ENCODE data around the gene RRP1B. TPM values are rescaled to one million over a fixed set of nuclear protein-coding genes. Genes with fewer than 3 reads are reported as not detected.

Gene RRP1B
- total and polyA plus RNA-seq, 2 donors, result 18.4 to 20.1 TPM

DNA sequence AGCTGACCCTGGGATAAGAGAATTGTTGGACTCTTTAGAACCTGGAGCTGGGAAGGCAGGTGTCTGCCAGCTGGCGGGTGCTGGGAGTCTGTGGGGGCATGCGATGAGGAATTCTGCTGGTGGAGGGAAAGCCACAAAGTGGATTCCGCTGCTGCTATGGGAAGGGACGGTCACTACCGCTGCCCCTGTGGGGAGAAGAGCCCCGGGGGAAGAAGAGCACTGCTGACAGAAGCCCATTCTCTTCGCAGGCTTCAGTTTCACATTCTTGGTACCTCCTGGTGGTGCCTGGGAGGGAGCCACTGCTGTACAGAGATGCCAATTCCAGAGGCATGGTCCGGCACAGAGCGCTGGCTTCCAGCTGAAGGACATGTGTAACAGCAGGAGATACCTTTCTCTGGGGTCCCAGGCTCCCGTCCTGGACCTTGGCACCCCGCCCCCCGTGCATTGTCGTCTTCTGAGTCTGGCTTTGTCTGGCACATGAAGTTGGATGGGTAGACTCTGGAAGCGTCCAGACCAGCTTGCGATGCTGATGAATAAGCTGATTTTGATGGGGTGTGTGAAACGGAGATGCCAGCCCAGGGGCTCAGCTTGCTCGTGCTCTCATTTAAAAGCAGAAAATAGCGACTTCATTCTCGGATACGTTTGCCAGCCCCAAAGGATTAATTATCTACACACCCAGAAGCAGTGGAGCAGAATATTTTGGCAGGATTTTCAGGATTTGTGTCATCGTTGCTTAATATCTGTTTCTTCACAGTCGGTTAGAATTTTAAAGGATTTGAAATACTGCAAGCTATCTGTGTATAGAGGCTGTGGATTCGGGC is 72.7 kb downstream of the RRP1B start:
- H3K27me3 ChIP-seq (ENCODE audit: control insufficient read depth in 2 of 2, insufficient read depth in 1 of 2, low read length in 1 of 2), result peaks cover 5 to 44% of the 10 kb centered on the region in 2 donors
- 93% methylated on average over 23 of the region's 23 CpGs for WGBS
- peak overlapping the region in 1 of 2 donors; percentile 74 for H3K27ac ChIP-seq (ENCODE audit: low read depth in 1 of 2, low read length in 1 of 2)
- H3K4me1 ChIP-seq (ENCODE audit: control insufficient read depth in 2 of 2, insufficient read depth in 2 of 2, low read length in 2 of 2), result peaks cover 32 to 63% of the 10 kb centered on the region in 2 donors
- H3K9me3 ChIP-seq (ENCODE audit: control insufficient read depth in 2 of 2, insufficient read depth in 1 of 2, low read length in 1 of 2), result no peaks in the 10 kb centered on the region
- no peak overlapping the region for H3K4me3 ChIP-seq (ENCODE audit: low read length in 2 of 2)
- H3K36me3 ChIP-seq (ENCODE audit: control insufficient read depth in 2 of 2, insufficient read depth in 2 of 2, low read length in 1 of 2), result no peaks in the 10 kb centered on the region
- DNase-seq (ENCODE audit: low read depth in 6 of 9, low spot score in 9 of 9), result no peak

DNA sequence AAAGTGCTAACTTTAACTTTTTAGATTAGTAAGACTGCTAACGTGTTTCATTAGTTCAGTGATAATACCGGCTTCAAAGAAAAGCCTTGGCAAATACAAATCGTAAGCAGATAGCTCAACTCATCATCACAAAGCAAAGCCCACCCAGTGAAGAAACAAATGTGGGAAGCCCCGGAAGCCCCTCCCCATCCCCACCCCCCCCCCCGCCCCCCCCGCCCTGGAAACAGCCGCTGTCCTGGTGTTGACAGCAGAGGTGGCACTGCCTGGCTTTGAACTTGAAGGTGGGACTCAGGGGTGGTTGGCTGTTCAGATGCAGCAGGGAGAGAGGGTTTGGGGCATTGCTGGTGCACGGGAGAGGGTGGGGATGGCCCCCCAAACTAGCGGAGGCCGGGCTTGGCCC is 73.7 kb downstream of the RRP1B start:
- peak overlapping the region in 1 of 2 donors; percentile 32 for H3K27ac ChIP-seq (ENCODE audit: low read depth in 1 of 2, low read length in 1 of 2)
- H3K9me3 ChIP-seq (ENCODE audit: control insufficient read depth in 2 of 2, insufficient read depth in 1 of 2, low read length in 1 of 2), result no peaks in the 10 kb centered on the region
- no peaks in the 10 kb centered on the region for H3K36me3 ChIP-seq (ENCODE audit: control insufficient read depth in 2 of 2, insufficient read depth in 2 of 2, low read length in 1 of 2)
- WGBS, result 51% methylated on average over 10 of the region's 10 CpGs
- peaks cover 5 to 35% of the 10 kb centered on the region in 2 donors for H3K27me3 ChIP-seq (ENCODE audit: control insufficient read depth in 2 of 2, insufficient read depth in 1 of 2, low read length in 1 of 2)
- peaks cover 32 to 54% of the 10 kb centered on the region in 2 donors for H3K4me1 ChIP-seq (ENCODE audit: control insufficient read depth in 2 of 2, insufficient read depth in 2 of 2, low read length in 2 of 2)
- DNase-seq (ENCODE audit: low read depth in 6 of 9, low spot score in 9 of 9), result peak in 1 of 9 donors; percentile 44
- no peak overlapping the region for H3K4me3 ChIP-seq (ENCODE audit: low read length in 2 of 2)

DNA sequence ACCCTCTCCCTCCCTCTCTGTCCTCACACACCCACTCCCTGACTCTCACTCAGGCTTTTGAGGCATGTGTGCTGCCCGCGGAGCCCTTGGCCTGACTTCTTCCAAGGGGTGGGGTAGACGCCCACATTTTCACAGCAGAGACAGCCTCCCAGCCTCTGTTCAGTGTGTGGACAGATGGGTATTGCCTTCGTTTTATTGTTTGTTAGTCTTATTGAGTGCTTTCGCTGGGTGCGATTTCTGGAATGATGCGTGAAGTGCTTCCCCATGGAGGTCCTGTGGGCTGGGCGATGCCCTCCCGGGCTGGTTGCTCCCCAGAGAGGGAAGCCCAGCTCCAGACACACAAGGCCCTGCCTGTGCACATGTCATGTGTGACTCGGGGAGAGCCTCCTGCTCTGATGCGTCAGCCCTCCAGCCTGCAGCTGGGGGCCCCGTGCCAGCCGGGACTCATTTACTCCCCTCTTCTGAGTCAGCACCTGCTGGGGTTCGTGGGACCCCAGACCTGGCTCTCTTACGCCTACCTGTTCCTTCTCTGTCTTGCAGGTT is 74.2 kb downstream of the RRP1B start:
- Histone ChIP-seq H3K4me3 (ENCODE audit: low read length in 2 of 2) (no peak overlapping the region), H3K9me3 (ENCODE audit: control insufficient read depth in 2 of 2, insufficient read depth in 1 of 2, low read length in 1 of 2) (no peaks in the 10 kb centered on the region), H3K36me3 (ENCODE audit: control insufficient read depth in 2 of 2, insufficient read depth in 2 of 2, low read length in 1 of 2) (no peaks in the 10 kb centered on the region), H3K27me3 (ENCODE audit: control insufficient read depth in 2 of 2, insufficient read depth in 1 of 2, low read length in 1 of 2) (peaks cover 4 to 29% of the 10 kb centered on the region in 2 donors), H3K4me1 (ENCODE audit: control insufficient read depth in 2 of 2, insufficient read depth in 2 of 2, low read length in 2 of 2) (peaks cover 27 to 48% of the 10 kb centered on the region in 2 donors), H3K27ac (ENCODE audit: low read depth in 1 of 2, low read length in 1 of 2) (peak overlapping the region; percentile 55 to 70)
- WGBS, result 65% methylated on average over 15 of the region's 15 CpGs
- DNase-seq (ENCODE audit: low read depth in 6 of 9, low spot score in 9 of 9), result peak in 2 of 9 donors; percentile 52 to 62

DNA sequence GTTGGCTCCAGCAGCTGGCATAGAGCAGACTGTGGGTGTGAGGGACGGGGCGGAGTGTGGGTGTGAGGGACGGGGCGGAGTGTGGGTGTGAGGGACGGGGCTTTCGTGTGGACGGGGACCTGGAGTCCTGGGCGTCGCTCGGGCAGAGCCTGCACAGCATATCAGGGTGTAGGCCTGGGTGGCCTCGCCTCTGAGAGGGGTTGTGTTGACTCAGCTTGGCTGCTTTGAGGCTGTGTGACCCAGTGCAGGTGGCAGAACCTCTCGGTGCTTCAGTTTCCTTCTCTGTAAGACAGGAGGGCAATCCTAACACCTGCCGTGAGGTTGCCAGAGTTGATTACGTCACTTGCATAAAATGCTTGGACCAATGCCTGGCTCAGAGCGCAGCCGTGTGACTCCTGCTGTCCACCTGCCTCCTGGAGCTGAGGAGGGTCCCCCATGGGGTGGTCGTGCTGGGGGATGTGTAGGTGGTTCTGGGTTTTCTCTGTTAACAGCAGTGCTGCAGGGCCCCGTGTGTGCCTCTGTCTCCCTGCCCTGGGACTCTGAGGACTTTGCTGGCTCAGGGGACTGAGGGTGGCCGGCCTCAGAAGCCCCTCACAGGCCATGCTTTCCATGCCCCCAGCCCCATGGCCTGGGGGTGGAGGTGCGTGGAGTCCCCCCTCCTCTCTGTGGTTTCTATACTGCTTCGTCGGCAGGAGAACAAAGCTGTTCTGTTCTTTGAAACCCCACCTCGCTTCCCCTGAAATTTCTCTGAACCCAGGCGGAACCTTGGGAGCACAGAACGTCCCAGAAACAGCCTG is 75.0 kb downstream of the RRP1B start:
- WGBS, result 54% methylated on average over 25 of the region's 25 CpGs
- Histone ChIP-seq H3K36me3 (ENCODE audit: control insufficient read depth in 2 of 2, insufficient read depth in 2 of 2, low read length in 1 of 2) (no peaks in the 10 kb centered on the region), H3K27ac (ENCODE audit: low read depth in 1 of 2, low read length in 1 of 2) (peak overlapping the region; percentile 55 to 70), H3K4me3 (ENCODE audit: low read length in 2 of 2) (no peak overlapping the region), H3K27me3 (ENCODE audit: control insufficient read depth in 2 of 2, insufficient read depth in 1 of 2, low read length in 1 of 2) (peaks cover 0 to 22% of the 10 kb centered on the region in 2 donors), H3K4me1 (ENCODE audit: control insufficient read depth in 2 of 2, insufficient read depth in 2 of 2, low read length in 2 of 2) (peaks cover 22 to 42% of the 10 kb centered on the region in 2 donors), H3K9me3 (ENCODE audit: control insufficient read depth in 2 of 2, insufficient read depth in 1 of 2, low read length in 1 of 2) (no peaks in the 10 kb centered on the region)
- peak in 4 of 9 donors; percentile 50 to 75 (median 58) for DNase-seq (ENCODE audit: low read depth in 6 of 9, low spot score in 9 of 9)

DNA sequence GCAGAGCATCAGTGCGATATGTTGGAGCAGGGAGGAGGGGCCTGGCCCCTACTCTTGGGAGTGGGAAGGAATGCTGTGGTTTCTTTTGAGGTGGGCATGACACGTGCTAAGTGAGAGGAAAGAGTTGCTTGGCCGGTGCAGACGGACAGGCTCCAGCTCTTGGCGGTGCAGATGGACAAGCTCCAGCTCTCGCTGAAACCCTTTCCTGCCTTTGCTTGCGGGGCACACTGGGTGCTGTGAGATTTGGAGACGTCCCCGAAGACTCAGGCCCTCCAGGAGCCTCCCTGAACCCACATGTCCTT is 75.5 kb downstream of the RRP1B start:
- Histone ChIP-seq H3K27ac (ENCODE audit: low read depth in 1 of 2, low read length in 1 of 2) (no peak overlapping the region), H3K4me1 (ENCODE audit: control insufficient read depth in 2 of 2, insufficient read depth in 2 of 2, low read length in 2 of 2) (peaks cover 22 to 38% of the 10 kb centered on the region in 2 donors), H3K36me3 (ENCODE audit: control insufficient read depth in 2 of 2, insufficient read depth in 2 of 2, low read length in 1 of 2) (no peaks in the 10 kb centered on the region), H3K27me3 (ENCODE audit: control insufficient read depth in 2 of 2, insufficient read depth in 1 of 2, low read length in 1 of 2) (peaks cover 0 to 17% of the 10 kb centered on the region in 2 donors), H3K9me3 (ENCODE audit: control insufficient read depth in 2 of 2, insufficient read depth in 1 of 2, low read length in 1 of 2) (no peaks in the 10 kb centered on the region), H3K4me3 (ENCODE audit: low read length in 2 of 2) (no peak overlapping the region)
- no peak for DNase-seq (ENCODE audit: low read depth in 6 of 9, low spot score in 9 of 9)
- 48% methylated on average over 9 of the region's 9 CpGs for WGBS

DNA sequence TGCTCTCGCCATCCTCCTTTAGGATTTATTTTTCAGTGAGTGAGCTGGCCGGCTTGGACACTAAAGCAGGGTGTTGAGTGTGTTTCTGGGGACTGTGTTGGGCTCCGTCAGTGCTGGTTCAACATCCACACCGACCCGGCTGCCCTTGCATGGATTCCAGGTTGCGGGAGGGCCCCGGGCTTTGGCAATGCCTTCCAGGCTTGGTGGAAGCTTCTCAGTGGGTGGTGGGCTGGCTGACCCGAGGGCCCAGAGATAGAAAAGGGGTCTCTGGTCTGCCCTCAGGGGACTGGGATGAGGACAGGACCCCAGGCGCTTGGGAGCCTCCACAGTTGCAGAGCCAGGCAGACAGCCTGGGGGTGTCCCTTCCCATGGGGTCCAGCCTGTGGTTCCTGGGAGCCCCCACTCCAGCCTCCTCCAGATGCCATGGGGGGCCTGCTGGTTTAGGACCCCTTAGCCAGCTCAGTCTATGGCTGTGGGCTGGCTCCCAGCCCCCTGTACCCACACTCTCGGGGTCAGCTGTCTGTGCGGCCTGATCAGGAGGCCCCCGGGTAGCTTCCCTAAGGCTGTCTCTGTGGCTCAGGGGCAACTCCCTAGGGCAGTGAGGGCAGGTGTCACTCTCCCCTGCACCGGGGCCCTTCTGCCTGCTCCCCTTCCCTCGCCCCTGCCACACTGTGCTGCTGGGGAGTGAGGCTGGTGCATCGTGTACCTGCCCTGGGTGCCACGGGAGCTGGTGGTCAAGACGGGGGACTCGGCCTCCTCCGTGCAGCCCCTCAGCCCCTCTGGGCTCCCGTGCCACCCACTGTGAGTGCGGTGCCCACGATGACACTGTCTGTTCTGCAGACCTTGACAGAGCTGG is 76.1 kb downstream of the RRP1B start:
- Histone ChIP-seq H3K9me3 (ENCODE audit: control insufficient read depth in 2 of 2, insufficient read depth in 1 of 2, low read length in 1 of 2) (no peaks in the 10 kb centered on the region), H3K4me1 (ENCODE audit: control insufficient read depth in 2 of 2, insufficient read depth in 2 of 2, low read length in 2 of 2) (peaks cover 22 to 38% of the 10 kb centered on the region in 2 donors), H3K27me3 (ENCODE audit: control insufficient read depth in 2 of 2, insufficient read depth in 1 of 2, low read length in 1 of 2) (peaks cover 0 to 17% of the 10 kb centered on the region in 2 donors), H3K4me3 (ENCODE audit: low read length in 2 of 2) (no peak overlapping the region), H3K27ac (ENCODE audit: low read depth in 1 of 2, low read length in 1 of 2) (peak overlapping the region in 1 of 2 donors; percentile 25), H3K36me3 (ENCODE audit: control insufficient read depth in 2 of 2, insufficient read depth in 2 of 2, low read length in 1 of 2) (no peaks in the 10 kb centered on the region)
- WGBS, result 92% methylated on average over 22 of the region's 22 CpGs
- DNase-seq (ENCODE audit: low read depth in 6 of 9, low spot score in 9 of 9), result no peak

DNA sequence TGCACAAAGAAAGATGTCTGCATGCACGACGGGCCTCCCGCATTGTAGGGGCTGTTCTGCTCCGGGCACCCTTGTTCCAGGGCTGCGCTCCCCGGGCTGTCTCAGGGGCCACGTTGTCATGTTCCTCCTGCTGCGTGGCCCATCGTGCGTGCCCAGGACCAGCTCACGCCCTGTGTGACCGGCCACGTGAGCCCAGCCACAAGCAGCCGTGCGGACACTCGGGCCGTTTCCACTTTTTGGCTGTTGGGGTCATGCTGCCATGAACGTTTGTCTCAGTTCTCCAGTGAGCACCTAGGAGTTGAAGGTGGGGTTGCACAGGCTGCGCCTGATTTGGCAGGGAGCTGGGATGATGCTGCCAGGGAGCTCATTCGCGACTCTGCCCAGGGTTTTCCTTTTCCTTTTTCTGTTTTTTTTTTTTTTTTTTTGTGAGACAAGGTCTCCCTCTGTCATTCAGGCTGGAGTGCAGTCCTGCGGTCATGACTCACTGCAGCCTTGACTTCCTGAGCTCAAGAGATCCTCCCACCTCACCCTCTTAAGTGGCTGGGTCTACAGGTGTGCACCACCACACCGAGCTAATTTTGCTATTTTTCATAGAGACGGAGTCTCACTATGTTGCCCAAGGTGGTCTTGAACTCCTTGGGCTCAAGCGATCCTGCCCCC is 77.0 kb downstream of the RRP1B start:
- H3K4me1 ChIP-seq (ENCODE audit: control insufficient read depth in 2 of 2, insufficient read depth in 2 of 2, low read length in 2 of 2), result peaks cover 22 to 38% of the 10 kb centered on the region in 2 donors
- H3K4me3 ChIP-seq (ENCODE audit: low read length in 2 of 2), result no peak overlapping the region
- H3K36me3 ChIP-seq (ENCODE audit: control insufficient read depth in 2 of 2, insufficient read depth in 2 of 2, low read length in 1 of 2), result no peaks in the 10 kb centered on the region
- H3K9me3 ChIP-seq (ENCODE audit: control insufficient read depth in 2 of 2, insufficient read depth in 1 of 2, low read length in 1 of 2), result no peaks in the 10 kb centered on the region
- 98% methylated on average over 25 of the region's 25 CpGs for WGBS
- no peak for DNase-seq (ENCODE audit: low read depth in 6 of 9, low spot score in 9 of 9)
- peaks cover 0 to 17% of the 10 kb centered on the region in 2 donors for H3K27me3 ChIP-seq (ENCODE audit: control insufficient read depth in 2 of 2, insufficient read depth in 1 of 2, low read length in 1 of 2)
- no peak overlapping the region for H3K27ac ChIP-seq (ENCODE audit: low read depth in 1 of 2, low read length in 1 of 2)

DNA sequence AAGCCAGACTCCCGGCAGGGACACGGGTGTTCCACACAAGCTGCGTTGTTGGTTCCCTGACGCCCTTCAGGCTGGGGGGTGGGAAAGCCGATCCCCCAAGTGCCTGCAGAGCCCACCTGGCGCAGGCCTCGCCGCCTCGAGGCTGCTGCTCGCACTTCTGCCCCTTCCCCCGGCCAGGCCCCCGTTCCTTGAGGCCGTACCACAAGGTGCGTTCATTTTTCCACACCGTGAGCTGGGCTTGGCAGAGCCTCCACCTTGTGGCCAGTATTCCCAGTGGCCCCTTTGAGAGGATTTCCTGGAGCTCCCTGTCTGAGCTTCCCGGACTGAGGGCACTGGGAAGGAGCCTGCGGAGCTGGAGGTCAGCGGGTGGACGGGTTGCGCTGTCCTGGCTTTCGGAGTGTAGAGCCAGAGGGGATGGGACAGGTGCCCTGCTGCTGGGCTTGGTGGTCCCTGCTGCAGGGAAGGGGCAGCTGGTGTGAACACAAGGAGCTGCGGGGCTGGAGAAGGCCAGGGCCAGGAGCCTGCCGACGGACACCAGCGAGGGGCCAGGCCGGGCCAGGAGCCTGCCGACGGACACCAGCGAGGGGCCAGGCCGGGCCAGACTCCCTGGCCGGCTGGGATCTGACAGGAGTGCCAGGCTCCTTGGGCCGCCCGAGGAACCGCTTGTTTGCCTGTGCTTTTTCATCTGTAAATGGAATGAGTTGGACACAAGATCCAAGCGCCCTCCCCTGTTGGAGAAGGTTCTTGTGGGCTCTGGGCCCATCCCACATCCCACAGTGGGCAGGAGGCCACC is 78.0 kb downstream of the RRP1B start:
- H3K27ac ChIP-seq (ENCODE audit: low read depth in 1 of 2, low read length in 1 of 2), result no peak overlapping the region
- H3K4me3 ChIP-seq (ENCODE audit: low read length in 2 of 2), result no peak overlapping the region
- H3K27me3 ChIP-seq (ENCODE audit: control insufficient read depth in 2 of 2, insufficient read depth in 1 of 2, low read length in 1 of 2), result peaks cover 0 to 15% of the 10 kb centered on the region in 2 donors
- no peaks in the 10 kb centered on the region for H3K9me3 ChIP-seq (ENCODE audit: control insufficient read depth in 2 of 2, insufficient read depth in 1 of 2, low read length in 1 of 2)
- H3K4me1 ChIP-seq (ENCODE audit: control insufficient read depth in 2 of 2, insufficient read depth in 2 of 2, low read length in 2 of 2), result peaks cover 22 to 34% of the 10 kb centered on the region in 2 donors
- WGBS, result 98% methylated on average over 35 of the region's 35 CpGs
- no peak for DNase-seq (ENCODE audit: low read depth in 6 of 9, low spot score in 9 of 9)
- H3K36me3 ChIP-seq (ENCODE audit: control insufficient read depth in 2 of 2, insufficient read depth in 2 of 2, low read length in 1 of 2), result no peaks in the 10 kb centered on the region

Measured in thymus (tissue), 11 donors.